GM21360 (cell line): ENCODE results near the gene ARHGAP26.

Experiments used
- ATAC-seq: cut with Tn5 transposase; IDR thresholded peaks from one replicate; pipeline ENCODE4 v1.9.1; 2021; ENCODE audit warnings: mild to moderate bottlenecking, moderate library complexity; ENCODE audit not compliant: unreplicated experiment

Gene ARHGAP26

GRCh38 chr5:143208781-143209510 is 438.8 kb downstream of the ARHGAP26 start:
- ATAC-seq = no peak

- ATAC-seq = no peak
Observed at GRCh38 chr5:143209881-143210395, 439.8 kb downstream of the ARHGAP26 start.

- ATAC-seq = no peak
Observed at GRCh38 chr5:143210576-143210975, 440.4 kb downstream of the ARHGAP26 start.

- no peak for ATAC-seq
Observed at GRCh38 chr5:143212261-143212660, 442.1 kb downstream of the ARHGAP26 start.

- ATAC-seq = no peak
Observed at GRCh38 chr5:143213231-143213850, 443.2 kb downstream of the ARHGAP26 start.

GRCh38 chr5:143213851-143214363 is 443.7 kb downstream of the ARHGAP26 start:
- ATAC-seq = peak; percentile 61

- no peak for ATAC-seq
Observed at GRCh38 chr5:143214458-143214857, 444.3 kb downstream of the ARHGAP26 start.

- ATAC-seq = no peak
Observed at GRCh38 chr5:143214890-143215289, 444.7 kb downstream of the ARHGAP26 start.

- no peak for ATAC-seq
Observed at GRCh38 chr5:143215690-143216089, 445.5 kb downstream of the ARHGAP26 start.

- ATAC-seq = no peak
Observed at GRCh38 chr5:143216211-143216610, 446.0 kb downstream of the ARHGAP26 start.

GRCh38 chr5:143217065-143217803 is 447.1 kb downstream of the ARHGAP26 start:
- no peak for ATAC-seq

GRCh38 chr5:143217804-143218160 is 447.6 kb downstream of the ARHGAP26 start:
- ATAC-seq = no peak

- ATAC-seq = no peak
Observed at GRCh38 chr5:143218517-143219170, 448.5 kb downstream of the ARHGAP26 start.

- no peak for ATAC-seq
Observed at GRCh38 chr5:143219696-143220095, 449.5 kb downstream of the ARHGAP26 start.

- ATAC-seq = no peak
Observed at GRCh38 chr5:143220748-143221251, 450.6 kb downstream of the ARHGAP26 start.

- peak; percentile 66 for ATAC-seq
Observed at GRCh38 chr5:143222287-143223231, 452.4 kb downstream of the ARHGAP26 start.

- no peak for ATAC-seq
Observed at GRCh38 chr5:143224672-143225071, 454.5 kb downstream of the ARHGAP26 start.

GRCh38 chr5:143225511-143225910 is 455.3 kb downstream of the ARHGAP26 start:
- ATAC-seq = no peak

GRCh38 chr5:143226361-143226760 is 456.2 kb downstream of the ARHGAP26 start:
- no peak for ATAC-seq

- no peak for ATAC-seq
Observed at GRCh38 chr5:143226872-143227271, 456.7 kb downstream of the ARHGAP26 start.
